ENCODE results near the gene DNAJC16. TPM values are rescaled to one million over a fixed set of nuclear protein-coding genes. Genes with fewer than 3 reads are reported as not detected.

Gene DNAJC16
- total RNA-seq, 4 donors from 2014 or later: 20.0 to 43.1 (median 22.6) TPM

GRCh38 chr1:15523104-15524020 is 3.3 kb upstream of the DNAJC16 start:
- no peak for TF ChIP-seq CTCF (IDR thresholded peaks at IDR 0.05 in 4 of 5, conservative IDR thresholded peaks at IDR 0.05 in 1 of 5)
- no peak for TF ChIP-seq POLR2A (IDR thresholded peaks at IDR 0.05)
- DNase-seq (no peak), ATAC-seq (peak in 1 of 2 donors; percentile 0)
- Histone ChIP-seq H3K4me3 (peak overlapping the region; percentile 69 to 99 (median 76)), H3K27ac (peak overlapping the region; percentile 93 to 99 (median 98)), H3K27me3 (no peaks in the 10 kb centered on the region), H3K9me3 (no peaks in the 10 kb centered on the region), H3K36me3 (no peaks in the 10 kb centered on the region), H3K4me1 (peaks cover 24 to 29% of the 10 kb centered on the region in 2 donors)
- in situ Hi-C loops (cut with MboI; ENCODE audit: low sequenced_read_pairs in 4 of 4): no loop called here
- intact Hi-C loops (cut with DNase I; ENCODE audit: low total_unique reads): loop anchor here (1.0 to 10.0 kb wide), 2 partner anchors 80 to 199 kb away; no protein-coding TSS in a partner anchor

GRCh38 chr1:15524021-15524282 is 2.7 kb upstream of the DNAJC16 start, which contains the start of gene CASP9:
TSS of gene CASP9 (minus strand) at chr1:15524215. CDS start at chr1:15524200, 15 bp downstream.
- TF ChIP-seq CTCF (IDR thresholded peaks at IDR 0.05 in 4 of 5, conservative IDR thresholded peaks at IDR 0.05 in 1 of 5) (peak in 1 of 5 experiments; percentile 22), POLR2A (IDR thresholded peaks at IDR 0.05) (peak; percentile 35 to 56)
- H3K27me3 ChIP-seq: no peaks in the 10 kb centered on the region
- intact Hi-C loops (cut with DNase I; ENCODE audit: low total_unique reads): loop anchor here (1.0 to 10.0 kb wide), 2 partner anchors 79 to 199 kb away; no protein-coding TSS in a partner anchor

GRCh38 chr1:15524283-15525049 is 2.2 kb upstream of the DNAJC16 start:
- in situ Hi-C loops (cut with MboI; ENCODE audit: low sequenced_read_pairs in 4 of 4): no loop called here
- H3K27ac ChIP-seq: peak overlapping the region; percentile 93 to 99 (median 98)

More at GRCh38 chr1:15524021-15524282, 2.7 kb upstream of the DNAJC16 start, which contains the start of gene CASP9:
- H3K36me3 ChIP-seq: no peaks in the 10 kb centered on the region
- in situ Hi-C loops (cut with MboI; ENCODE audit: low sequenced_read_pairs in 4 of 4): no loop called here
- DNase-seq (no peak), ATAC-seq (no peak)
- peaks cover 24 to 32% of the 10 kb centered on the region in 2 donors for H3K4me1 ChIP-seq
- H3K4me3 ChIP-seq: peak within 1 kb of the TSS; percentile 69 to 99 (median 76)
- peak within 1 kb of the TSS; percentile 93 to 99 (median 98) for H3K27ac ChIP-seq
- no peaks in the 10 kb centered on the region for H3K9me3 ChIP-seq

More at GRCh38 chr1:15524283-15525049, 2.2 kb upstream of the DNAJC16 start:
- peak overlapping the region; percentile 69 to 99 (median 76) for H3K4me3 ChIP-seq
- ATAC-seq (peak; percentile 48 to 49), DNase-seq (peak; percentile 99 to 100)
- H3K9me3 ChIP-seq: no peaks in the 10 kb centered on the region
- no peaks in the 10 kb centered on the region for H3K27me3 ChIP-seq
- H3K4me1 ChIP-seq: peaks cover 24 to 34% of the 10 kb centered on the region in 2 donors
- intact Hi-C loops (cut with DNase I; ENCODE audit: low total_unique reads): loop anchor here (1.0 to 10.0 kb wide), 3 partner anchors 79 to 843 kb away; partner anchors contain the start of gene SZRD1
- H3K36me3 ChIP-seq: peaks cover 0 to under 1% of the 10 kb centered on the region in 2 donors
- TF ChIP-seq CTCF (IDR thresholded peaks at IDR 0.05 in 4 of 5, conservative IDR thresholded peaks at IDR 0.05 in 1 of 5): no peak
- TF ChIP-seq POLR2A (IDR thresholded peaks at IDR 0.05): no peak

Data from gastrocnemius medialis (tissue), 4 donors.